ENCODE data around the gene CLIC2. TPM values are rescaled to one million over a fixed set of nuclear protein-coding genes. Genes with fewer than 3 reads are reported as not detected.

CLIC2 gene
- total RNA-seq, 1 experiment from 2014 or later, result not detected

- no peaks in the 10 kb centered on the region for H3K9me3 Mint-ChIP-seq (ENCODE audit: unreplicated experiment)
- H3K27ac Mint-ChIP-seq (ENCODE audit: unreplicated experiment), result no peak overlapping the region
These were observed 3.4 kb downstream of the CLIC2 start for GRCh38 chrX:155330992-155331391.

DNA sequence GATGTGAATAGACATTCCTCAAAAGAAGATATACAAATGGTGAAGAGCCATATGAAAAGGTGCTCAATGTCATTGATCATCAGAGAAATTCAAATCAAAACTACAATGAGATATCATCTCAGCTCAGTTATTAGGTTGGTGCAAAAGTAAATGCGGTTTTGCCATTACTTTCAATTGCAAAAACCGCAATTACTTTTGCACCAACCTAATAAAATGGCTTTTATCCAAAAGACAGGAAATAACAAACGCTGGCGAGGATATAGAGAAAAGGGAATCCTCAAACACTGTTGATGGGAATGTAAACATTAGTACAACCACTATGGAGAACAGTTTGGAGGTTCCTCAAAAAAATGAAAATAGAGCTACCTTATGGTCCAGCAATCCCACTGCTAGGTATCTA lies 5.1 kb downstream of the CLIC2 start:
- DNase-seq, result no peak
- CTCF ChIA-PET, result no interaction called here
- POLR2A ChIA-PET, result no interaction called here
- Mint-ChIP-seq H3K36me3 (ENCODE audit: insufficient read depth, unreplicated experiment) (no peaks in the 10 kb centered on the region), H3K4me1 (ENCODE audit: low read depth, unreplicated experiment) (no peaks in the 10 kb centered on the region), H3K4me3 (ENCODE audit: unreplicated experiment) (no peak overlapping the region), H3K9me3 (ENCODE audit: unreplicated experiment) (no peaks in the 10 kb centered on the region), H3K27me3 (ENCODE audit: insufficient read depth, unreplicated experiment) (peaks cover 6% of the 10 kb centered on the region), H3K27ac (ENCODE audit: unreplicated experiment) (no peak overlapping the region)
- Histone ChIP-seq H3K9me3 (no peaks in the 10 kb centered on the region), H3K27me3 (replicated peaks; ENCODE audit: control insufficient read depth, insufficient read depth, low read length) (no peaks in the 10 kb centered on the region), H3K4me1 (no peaks in the 10 kb centered on the region), H3K4me3 (ENCODE audit: low read depth, low read length) (no peak overlapping the region), H3K36me3 (ENCODE audit: control insufficient read depth, insufficient read depth, low read length) (no peaks in the 10 kb centered on the region)
- intact Hi-C loops (cut with micrococcal nuclease; ENCODE audit: unreplicated experiment), result no loop called here
- TF ChIP-seq CTCF (IDR thresholded peaks at IDR 0.05; ENCODE audit: insufficient read depth in 1 of 2, low read depth in 1 of 2, low read length in 1 of 2, severe bottlenecking in 1 of 2, unreplicated experiment in 1 of 2), result no peak
- no TSS peak for BruUV-seq (replicated peaks)

More at GRCh38 chrX:155330992-155331391, 3.4 kb downstream of the CLIC2 start:
- no peaks in the 10 kb centered on the region for H3K4me1 ChIP-seq
- no peaks in the 10 kb centered on the region for H3K36me3 ChIP-seq (ENCODE audit: control insufficient read depth, insufficient read depth, low read length)
- H3K27me3 ChIP-seq (replicated peaks; ENCODE audit: control insufficient read depth, insufficient read depth, low read length), result no peaks in the 10 kb centered on the region
- no TSS peak for BruUV-seq (replicated peaks)
- no peaks in the 10 kb centered on the region for H3K36me3 Mint-ChIP-seq (ENCODE audit: insufficient read depth, unreplicated experiment)
- ChIA-PET POLR2A (no interaction called here), CTCF (no interaction called here)
- no peak for DNase-seq
- H3K4me3 Mint-ChIP-seq (ENCODE audit: unreplicated experiment), result no peak overlapping the region
- peaks cover 6% of the 10 kb centered on the region for H3K27me3 Mint-ChIP-seq (ENCODE audit: insufficient read depth, unreplicated experiment)
- no peak overlapping the region for H3K4me3 ChIP-seq (ENCODE audit: low read depth, low read length)
- intact Hi-C loops (cut with micrococcal nuclease; ENCODE audit: unreplicated experiment), result no loop called here
- TF ChIP-seq CTCF (IDR thresholded peaks at IDR 0.05; ENCODE audit: insufficient read depth in 1 of 2, low read depth in 1 of 2, low read length in 1 of 2, severe bottlenecking in 1 of 2, unreplicated experiment in 1 of 2), result no peak
- H3K9me3 ChIP-seq, result no peaks in the 10 kb centered on the region
- H3K4me1 Mint-ChIP-seq (ENCODE audit: low read depth, unreplicated experiment), result no peaks in the 10 kb centered on the region

GRCh38 chrX:155326610-155327009 lies 7.8 kb downstream of the CLIC2 start:
- Mint-ChIP-seq H3K27me3 (ENCODE audit: insufficient read depth, unreplicated experiment) (peaks cover 9% of the 10 kb centered on the region), H3K36me3 (ENCODE audit: insufficient read depth, unreplicated experiment) (no peaks in the 10 kb centered on the region), H3K4me1 (ENCODE audit: low read depth, unreplicated experiment) (no peaks in the 10 kb centered on the region), H3K27ac (ENCODE audit: unreplicated experiment) (no peak overlapping the region), H3K4me3 (ENCODE audit: unreplicated experiment) (no peak overlapping the region), H3K9me3 (ENCODE audit: unreplicated experiment) (no peaks in the 10 kb centered on the region)
- CTCF ChIA-PET, result no interaction called here
- intact Hi-C loops (cut with micrococcal nuclease; ENCODE audit: unreplicated experiment), result no loop called here
- BruUV-seq (replicated peaks), result no TSS peak
- TF ChIP-seq CTCF (IDR thresholded peaks at IDR 0.05; ENCODE audit: insufficient read depth in 1 of 2, low read depth in 1 of 2, low read length in 1 of 2, severe bottlenecking in 1 of 2, unreplicated experiment in 1 of 2), result no peak
- no peaks in the 10 kb centered on the region for H3K9me3 ChIP-seq
- H3K4me1 ChIP-seq, result no peaks in the 10 kb centered on the region
- no peak overlapping the region for H3K4me3 ChIP-seq (ENCODE audit: low read depth, low read length)
- POLR2A ChIA-PET, result no interaction called here
- H3K36me3 ChIP-seq (ENCODE audit: control insufficient read depth, insufficient read depth, low read length), result no peaks in the 10 kb centered on the region
- H3K27me3 ChIP-seq (replicated peaks; ENCODE audit: control insufficient read depth, insufficient read depth, low read length), result no peaks in the 10 kb centered on the region
- DNase-seq, result no peak
